CD4-positive, alpha-beta T cell treated with Interleukin-4 for 4 hours (primary cell): ENCODE measurements around the gene AXIN2.
A peak's percentile ranks its signal among the peaks of the same experiment; 100 is the strongest.

Source experiments
- DNase-seq: peaks from one replicate; pipeline ENCODE4 v3.0.0-alpha.2; 2020

AXIN2 gene

GRCh38 chr17:65583921-65584603, 22.6 kb upstream of the AXIN2 start:
- DNase-seq = no peak

- DNase-seq = no peak
Measured at GRCh38 chr17:65576939-65577338, 15.5 kb upstream of the AXIN2 start.

GRCh38 chr17:65573282-65573602, 11.8 kb upstream of the AXIN2 start:
- no peak for DNase-seq

- no peak for DNase-seq
Measured at GRCh38 chr17:65572581-65573281, 11.3 kb upstream of the AXIN2 start.

DNA sequence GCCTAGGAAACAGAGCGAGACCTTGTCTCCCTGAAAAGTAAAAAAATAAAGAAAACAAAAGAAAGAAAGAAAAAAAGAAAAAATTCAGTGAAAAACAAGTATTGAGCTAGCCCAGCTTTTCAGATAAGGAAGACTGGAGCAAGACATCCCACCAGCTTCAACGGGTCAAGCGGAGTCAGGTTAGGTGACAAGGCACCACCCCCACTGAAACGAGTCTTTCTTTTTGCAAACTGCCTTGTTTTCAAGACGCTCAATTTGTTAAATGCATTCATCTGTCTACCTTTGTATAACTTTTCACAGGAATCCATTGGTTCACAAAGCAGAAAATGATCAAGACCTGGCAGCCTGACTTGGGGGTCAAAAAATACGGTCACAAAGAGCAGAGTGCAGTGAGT, 10.7 kb upstream of the AXIN2 start:
- no peak for DNase-seq

DNA sequence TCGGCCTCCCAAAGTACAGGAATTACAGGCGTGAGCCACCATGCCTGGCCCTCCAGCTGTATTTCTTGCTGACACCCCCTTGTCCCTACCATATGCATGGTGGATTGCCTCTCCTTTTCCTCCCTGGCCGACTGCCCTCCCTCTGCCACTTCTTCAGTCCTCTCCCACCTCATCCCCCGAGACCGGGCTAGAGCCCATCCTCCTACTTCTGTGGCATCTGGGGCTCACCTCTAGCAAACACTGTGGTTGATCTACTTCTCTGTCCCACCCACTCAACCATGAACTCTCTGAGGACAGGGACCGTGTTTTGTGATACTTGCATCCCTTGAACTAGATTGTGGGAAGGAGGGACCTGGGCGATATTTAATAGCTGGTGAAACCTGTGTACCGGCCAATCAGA, 7.5 kb upstream of the AXIN2 start:
- no peak for DNase-seq

DNA sequence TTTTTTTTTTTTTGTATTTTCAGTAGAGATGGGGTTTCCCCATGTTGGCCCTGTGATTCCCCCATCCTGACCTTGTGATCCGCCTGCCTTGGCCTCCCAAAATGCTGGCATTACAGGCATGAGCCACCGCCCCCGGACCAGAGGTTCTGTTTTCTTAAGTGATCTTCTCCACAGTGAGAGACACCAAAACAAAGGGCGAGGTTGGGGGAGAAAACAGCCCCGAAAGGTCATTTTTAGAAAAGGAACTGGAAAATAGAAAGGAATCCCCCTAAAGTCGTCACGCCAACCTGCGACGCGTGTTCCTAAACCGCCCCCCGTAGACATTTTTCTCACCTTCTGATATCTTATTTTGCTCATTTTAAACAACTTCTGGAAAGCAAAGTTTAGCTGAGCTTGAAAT, 6.1 kb upstream of the AXIN2 start:
- no peak for DNase-seq

GRCh38 chr17:65565559-65565958, 4.1 kb upstream of the AXIN2 start:
- DNase-seq = no peak

GRCh38 chr17:65564793-65565192, 3.3 kb upstream of the AXIN2 start:
- no peak for DNase-seq

GRCh38 chr17:65562206-65562531, 721 bp upstream of the AXIN2 start:
- no peak for DNase-seq

DNA sequence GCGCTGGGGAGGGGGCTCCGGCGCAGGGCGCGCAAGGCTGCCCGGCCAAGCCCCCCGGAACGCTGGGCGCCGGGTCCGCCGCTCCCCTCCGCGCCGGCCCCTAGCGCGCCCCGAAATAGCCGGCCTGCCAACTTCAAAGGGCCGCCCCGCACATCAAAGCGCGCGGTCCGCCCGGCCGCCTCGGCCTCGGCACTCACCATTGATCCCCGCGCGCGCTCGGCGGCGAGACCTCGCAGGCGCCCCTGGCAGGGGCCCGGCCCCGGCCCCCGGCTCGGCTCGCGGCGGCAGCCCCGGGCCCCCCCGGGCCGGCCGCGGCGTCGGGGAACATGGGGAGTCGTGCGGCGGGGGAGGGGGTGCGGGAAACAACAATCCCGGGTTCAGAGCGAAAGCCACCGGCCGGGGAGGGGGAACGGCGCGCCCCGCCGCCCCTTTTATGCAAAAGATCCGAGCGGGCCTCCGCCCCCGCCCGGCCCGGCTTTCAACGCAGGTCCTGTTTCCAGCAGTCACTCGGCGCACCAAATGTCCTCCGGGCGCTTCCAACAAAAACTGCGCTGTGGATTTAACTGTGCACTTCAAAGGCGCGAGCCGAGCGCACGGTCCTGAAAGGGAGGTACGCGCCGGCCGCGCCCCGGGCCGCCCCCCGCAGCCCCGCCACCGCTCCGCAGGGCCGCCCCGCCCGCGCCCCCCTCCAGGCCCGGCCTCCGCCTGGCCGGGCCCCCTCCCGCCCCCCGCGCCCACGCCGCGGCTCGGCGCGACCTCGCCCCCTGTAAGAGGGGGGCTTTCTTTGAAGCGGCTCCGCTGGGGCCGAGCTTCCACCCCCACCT, 608 bp downstream of the AXIN2 start:
- peak; percentile 74 for DNase-seq

- DNase-seq = no peak
Measured at GRCh38 chr17:65559804-65560627, 1.4 kb downstream of the AXIN2 start.

DNA sequence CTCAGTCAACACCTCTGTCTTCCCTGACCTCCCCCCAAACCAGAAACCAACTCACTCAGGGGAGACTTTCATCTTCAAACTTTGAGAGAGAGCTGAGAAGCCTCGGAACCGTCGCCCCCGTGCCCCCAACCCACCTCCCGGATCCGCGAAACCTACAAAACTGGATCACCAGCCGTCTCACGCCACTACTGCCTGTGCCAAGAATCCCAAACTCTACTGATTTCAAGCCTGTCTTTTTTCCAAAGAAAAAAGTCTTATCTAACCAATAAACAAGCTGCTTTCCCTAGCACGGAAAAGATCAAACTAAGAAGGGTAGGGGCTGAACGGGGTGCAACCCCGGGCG, 2.0 kb downstream of the AXIN2 start:
- no peak for DNase-seq

- DNase-seq = no peak
Measured at GRCh38 chr17:65558683-65559460, 2.6 kb downstream of the AXIN2 start.

- no peak for DNase-seq
Measured at GRCh38 chr17:65558311-65558682, 3.2 kb downstream of the AXIN2 start.

DNA sequence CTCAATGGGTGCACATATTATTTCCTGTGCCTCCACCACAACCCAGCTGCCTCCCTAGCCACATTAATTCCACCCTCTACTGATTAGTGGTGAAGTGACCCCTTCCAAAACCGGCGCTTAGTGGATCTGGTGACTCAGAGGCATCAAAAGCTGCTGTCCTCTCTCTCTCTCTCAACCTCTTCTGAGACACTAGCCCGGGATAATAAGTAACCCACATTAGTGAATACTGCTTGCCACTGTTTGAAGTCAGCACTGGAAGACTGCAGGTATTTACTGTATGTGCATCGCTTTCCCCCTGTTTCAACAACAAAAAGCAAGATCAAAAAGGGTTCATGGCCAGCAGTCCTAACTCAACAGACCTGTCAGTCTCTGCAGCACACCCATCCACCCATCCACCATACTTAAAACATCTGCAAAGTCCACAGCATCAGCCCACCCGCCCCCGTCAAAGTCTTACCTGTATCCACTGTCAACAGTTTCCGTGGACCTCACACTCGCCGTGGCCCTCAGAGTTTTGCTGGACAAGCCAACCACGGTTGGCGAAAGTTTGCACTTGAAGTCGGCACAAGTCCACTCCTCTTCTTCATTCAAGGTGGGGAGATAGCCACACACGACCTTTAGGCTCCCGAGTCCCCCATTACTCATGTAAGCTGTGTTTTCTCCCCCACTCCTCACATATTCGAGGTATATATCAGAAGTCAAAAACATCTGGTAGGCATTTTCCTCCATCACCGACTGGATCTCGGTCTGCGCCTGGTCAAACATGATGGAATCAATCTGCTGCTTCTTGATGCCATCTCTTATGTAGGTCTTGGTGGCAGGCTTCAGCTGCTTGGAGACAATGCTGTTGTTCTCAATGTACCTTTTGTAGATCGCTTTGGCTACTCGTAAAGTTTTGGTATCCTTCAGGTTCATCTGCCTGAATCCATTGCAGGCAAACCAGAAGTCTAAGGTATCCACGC, 3.8 kb downstream of the AXIN2 start:
- DNase-seq = peak; percentile 77

GRCh38 chr17:65556910-65557348, 4.5 kb downstream of the AXIN2 start:
- no peak for DNase-seq

- DNase-seq = peak; percentile 80
Measured at GRCh38 chr17:65556014-65556909, 5.2 kb downstream of the AXIN2 start.

GRCh38 chr17:65554553-65555223, 6.8 kb downstream of the AXIN2 start:
- no peak for DNase-seq
